H1 (cell line): ENCODE measurements around the gene ARSB.

Source experiments
- BRCA1 ChIP-seq: IDR thresholded peaks from 2 replicates; pipeline ENCODE4 v1.6.1; 2012; ENCODE audit warnings: low read depth, low read length, improper control_type of control experiment
- EZH2 ChIP-seq: fragments of 200-600 bp; sonication (generic); IDR thresholded peaks from 2 replicates; pipeline ENCODE4 v1.7.1; 2012; ENCODE audit warnings: low read depth, mild to moderate bottlenecking, moderate library complexity, low read length, inconsistent platforms; ENCODE audit not compliant: severe bottlenecking
- MAFK ChIP-seq: IDR thresholded peaks from 2 replicates; pipeline ENCODE4 v1.6.1; 2012; ENCODE audit warnings: low read depth, mild to moderate bottlenecking, improper control_type of control experiment, low read length
- NRF1 ChIP-seq: IDR thresholded peaks from 2 replicates; pipeline ENCODE4 v1.6.1; 2011; ENCODE audit warnings: mild to moderate bottlenecking, low read depth, low read length, improper control_type of control experiment
- POLR2A ChIP-seq, 2 experiments: IDR thresholded peaks; 1 replicate in 1 of 2; 2 replicates in 1 of 2; pipeline ENCODE4 v1.6.1; 2011; ENCODE audit warnings: low read depth in 2 of 2, low read length in 2 of 2, mild to moderate bottlenecking in 2 of 2; ENCODE audit errors: control extremely low read depth in 1 of 2
- RFX5 ChIP-seq: IDR thresholded peaks from 2 replicates; pipeline ENCODE4 v1.6.1; 2011; ENCODE audit warnings: low read depth, low read length, improper control_type of control experiment, borderline replicate concordance
- RXRA ChIP-seq: IDR thresholded peaks from 2 replicates; pipeline ENCODE4 v1.6.1; 2011; ENCODE audit warnings: low read depth, mild to moderate bottlenecking, low read length, moderate library complexity; ENCODE audit not compliant: insufficient read depth
- SIN3A ChIP-seq, 2 experiments: IDR thresholded peaks in 1 of 2; conservative IDR thresholded peaks in 1 of 2; 2 replicates each; pipeline ENCODE4 v1.6.1; 2011 to 2012; ENCODE audit warnings: low read length in 2 of 2, improper control_type of control experiment in 1 of 2, low read depth in 1 of 2, mild to moderate bottlenecking in 1 of 2
- TAF1 ChIP-seq: IDR thresholded peaks from 2 replicates; pipeline ENCODE4 v1.6.1; 2011; ENCODE audit warnings: mild to moderate bottlenecking, low read depth, low read length
- TF ChIP-seq, protein P1 (sequence below), 3 experiments: IDR thresholded peaks; 1 replicate in 2 of 3; 2 replicates in 1 of 3; pipeline versions ENCODE4 v1.5.1 to v1.6.1; 2011; ENCODE audit warnings: low read length in 3 of 3, mild to moderate bottlenecking in 3 of 3, inconsistent platforms in 2 of 3, low read depth in 1 of 3, moderate library complexity in 1 of 3; ENCODE audit not compliant: insufficient read depth in 1 of 3; ENCODE audit errors: control extremely low read depth in 1 of 3
- TF ChIP-seq, protein P2 (sequence below): IDR thresholded peaks from 2 replicates; pipeline ENCODE4 v1.6.1; 2011; ENCODE audit warnings: low read depth, mild to moderate bottlenecking, low read length; ENCODE audit not compliant: insufficient read depth

DNA sequence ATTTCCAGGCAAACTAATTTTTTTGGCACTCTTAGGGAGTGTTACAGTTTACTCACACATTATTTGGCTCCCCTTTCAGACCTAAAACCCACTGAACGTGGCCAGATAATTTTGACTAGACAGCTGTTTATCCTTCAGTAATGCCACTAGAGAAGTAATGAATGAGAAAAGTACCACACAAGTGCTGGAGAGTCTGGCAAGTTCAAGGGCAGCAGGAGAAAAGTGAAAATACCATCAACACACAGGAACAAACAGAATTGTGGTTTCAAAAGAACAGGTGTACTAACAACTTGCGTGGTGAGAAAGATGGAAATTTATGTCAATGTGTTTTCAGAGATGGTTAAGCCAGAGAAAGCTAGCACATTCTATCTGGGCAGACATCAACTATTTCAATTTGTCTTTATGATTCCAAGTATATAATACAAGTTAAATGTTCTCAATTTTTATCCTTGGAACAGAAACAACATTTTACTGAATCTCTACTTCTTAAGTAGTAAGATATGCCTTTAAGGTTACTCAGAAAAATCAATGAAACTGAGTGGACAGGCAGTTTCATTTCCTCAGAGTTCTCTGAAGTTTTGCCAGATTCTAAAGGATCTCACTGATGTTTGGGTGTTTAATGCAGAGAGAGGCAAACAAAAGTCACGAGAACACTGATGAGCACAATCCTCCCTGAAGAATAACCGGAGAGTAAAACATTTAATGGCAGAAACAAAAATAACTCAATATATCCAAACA lies 91.0 kb downstream of the ARSB start:
- TF ChIP-seq EZH2 (no peak), NRF1 (no peak), BRCA1 (no peak), SIN3A (conservative IDR thresholded peaks at IDR 0.05 in 1 of 2, IDR thresholded peaks at IDR 0.05 in 1 of 2; ENCODE audit: low read depth in 1 of 2, low read length in 2 of 2) (no peak), MAFK (no peak), RFX5 (no peak), TAF1 (no peak), POLR2A (IDR thresholded peaks at IDR 0.05; ENCODE audit: control extremely low read depth in 1 of 2, low read depth in 2 of 2, low read length in 2 of 2) (no peak), RXRA (no peak)
- TF ChIP-seq, protein P1, sequence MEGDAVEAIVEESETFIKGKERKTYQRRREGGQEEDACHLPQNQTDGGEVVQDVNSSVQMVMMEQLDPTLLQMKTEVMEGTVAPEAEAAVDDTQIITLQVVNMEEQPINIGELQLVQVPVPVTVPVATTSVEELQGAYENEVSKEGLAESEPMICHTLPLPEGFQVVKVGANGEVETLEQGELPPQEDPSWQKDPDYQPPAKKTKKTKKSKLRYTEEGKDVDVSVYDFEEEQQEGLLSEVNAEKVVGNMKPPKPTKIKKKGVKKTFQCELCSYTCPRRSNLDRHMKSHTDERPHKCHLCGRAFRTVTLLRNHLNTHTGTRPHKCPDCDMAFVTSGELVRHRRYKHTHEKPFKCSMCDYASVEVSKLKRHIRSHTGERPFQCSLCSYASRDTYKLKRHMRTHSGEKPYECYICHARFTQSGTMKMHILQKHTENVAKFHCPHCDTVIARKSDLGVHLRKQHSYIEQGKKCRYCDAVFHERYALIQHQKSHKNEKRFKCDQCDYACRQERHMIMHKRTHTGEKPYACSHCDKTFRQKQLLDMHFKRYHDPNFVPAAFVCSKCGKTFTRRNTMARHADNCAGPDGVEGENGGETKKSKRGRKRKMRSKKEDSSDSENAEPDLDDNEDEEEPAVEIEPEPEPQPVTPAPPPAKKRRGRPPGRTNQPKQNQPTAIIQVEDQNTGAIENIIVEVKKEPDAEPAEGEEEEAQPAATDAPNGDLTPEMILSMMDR (IDR thresholded peaks at IDR 0.05; ENCODE audit: control extremely low read depth in 1 of 3, insufficient read depth in 1 of 3, low read depth in 1 of 3, low read length in 3 of 3), result no peak
- TF ChIP-seq, protein P2, sequence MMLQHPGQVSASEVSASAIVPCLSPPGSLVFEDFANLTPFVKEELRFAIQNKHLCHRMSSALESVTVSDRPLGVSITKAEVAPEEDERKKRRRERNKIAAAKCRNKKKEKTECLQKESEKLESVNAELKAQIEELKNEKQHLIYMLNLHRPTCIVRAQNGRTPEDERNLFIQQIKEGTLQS, result no peak
